Panc1 (cell line): ENCODE results near the gene AKR1C2. TPM values are rescaled to one million over a fixed set of nuclear protein-coding genes. Genes with fewer than 3 reads are reported as not detected.

Source experiments
- ATAC-seq: fragments of 200-7000 bp; cut with Tn5 transposase; 2 replicates; pipeline ENCODE4 v1.9.1; 2020; ENCODE audit warnings: mild to moderate bottlenecking, moderate library complexity
- BruUV-seq: library from RNA; stranded (reverse); fragments of 400-500 nt; replicated peaks from 2 replicates; lab custom pipeline; 2021; lab: Mats Ljungman, UMichigan
- CTCF ChIA-PET: fragments of 300-600 bp; sonication (Branson Sonifier 250); formaldehyde crosslinking; loops from one replicate; lab custom pipeline; 2022; ENCODE audit warnings: antibody characterized with exemption; lab: Charles Lee
- POLR2A ChIA-PET: fragments of 300-600 bp; sonication (Branson Sonifier 250); formaldehyde crosslinking; loops from one replicate; lab custom pipeline; 2022; ENCODE audit warnings: antibody characterized with exemption; lab: Charles Lee
- DNase-seq: peaks from one replicate; pipeline ENCODE4 v3.0.0-alpha.2; 2010; ENCODE audit warnings: low read depth, low spot score
- H3K27ac ChIP-seq: 2 replicates; pipeline ENCODE4 v1.5.1; 2011; ENCODE audit warnings: mild to moderate bottlenecking, low read length, inconsistent platforms
- H3K27me3 ChIP-seq: fragments of 200-500 bp; sonication (Bioruptor generic); 2 replicates; pipeline ENCODE4 v1.6.0; 2014; ENCODE audit warnings: low read length, inconsistent platforms; ENCODE audit not compliant: control insufficient read depth, insufficient read depth
- H3K36me3 ChIP-seq: fragments of 200-500 bp; sonication (Bioruptor generic); 2 replicates; pipeline ENCODE4 v1.5.1; 2014; ENCODE audit warnings: inconsistent platforms, mild to moderate bottlenecking, low read length, moderate library complexity; ENCODE audit not compliant: control insufficient read depth, insufficient read depth
- H3K4me1 ChIP-seq: 2 replicates; pipeline ENCODE4 v1.5.1; 2011; ENCODE audit warnings: inconsistent platforms, mild to moderate bottlenecking, low read length, moderate library complexity; ENCODE audit not compliant: control insufficient read depth, insufficient read depth
- H3K4me3 ChIP-seq, 2 experiments: 2 replicates each; pipeline ENCODE4 v1.5.1; 2011 to 2012; ENCODE audit warnings: low read depth in 2 of 2, low read length in 2 of 2, mild to moderate bottlenecking in 2 of 2, inconsistent platforms in 1 of 2, moderate library complexity in 1 of 2
- H3K9me3 ChIP-seq: fragments of 200-500 bp; sonication (Bioruptor generic); 2 replicates; pipeline ENCODE4 v1.5.1; 2014; ENCODE audit warnings: low read depth, mild to moderate bottlenecking, inconsistent platforms, low read length, moderate library complexity; ENCODE audit not compliant: control insufficient read depth, insufficient read depth
- CTCF ChIP-seq: fragments of 450-650 bp; IDR thresholded peaks from 2 replicates; pipeline ENCODE4 v1.5.1; 2017; ENCODE audit warnings: mild to moderate bottlenecking
- POLR2AphosphoS5 ChIP-seq: IDR thresholded peaks from 2 replicates; pipeline ENCODE4 v1.6.1; 2012; ENCODE audit warnings: mild to moderate bottlenecking, low read depth, low read length, moderate library complexity
- REST ChIP-seq, 2 experiments: IDR thresholded peaks; 2 replicates each; pipeline ENCODE4 v1.6.1; 2011 to 2012; ENCODE audit warnings: low read depth in 2 of 2, control low read depth in 1 of 2, low read length in 1 of 2, mild to moderate bottlenecking in 1 of 2, moderate library complexity in 1 of 2; ENCODE audit not compliant: insufficient read depth in 1 of 2
- SIN3A ChIP-seq: IDR thresholded peaks from 2 replicates; pipeline ENCODE4 v1.6.1; 2012; ENCODE audit warnings: low read depth, mild to moderate bottlenecking, low read length, moderate library complexity, borderline replicate concordance; ENCODE audit not compliant: insufficient read depth
- TCF7L2 ChIP-seq: IDR thresholded peaks from 2 replicates; pipeline ENCODE4 v1.6.1; 2011; ENCODE audit warnings: mild to moderate bottlenecking, low read depth, low read length, inconsistent platforms
- in situ Hi-C: cut with HindIII; loops from 2 replicates; pipeline ENCODE4 v1.10.0; 2016; ENCODE audit warnings: low sequenced_read_pairs, low pct_unique_long_range_greater_than_20kb
- intact Hi-C: fragments of 100-400 bp; cut with micrococcal nuclease; formaldehyde crosslinking; loops from one replicate; pipeline ENCODE4 v1.10.0; 2022; ENCODE audit not compliant: unreplicated experiment
- total RNA-seq: library from RNA; stranded (reverse); gene quantifications from one replicate; pipeline ENCODE4 v1.2.1, GENCODE V29; 2021; ENCODE audit not compliant: unreplicated experiment

The AKR1C2 gene
- total RNA-seq, 1 experiment from 2014 or later, result 0.33 TPM

GRCh38 chr10:4947635-4948596, 55.7 kb downstream of the AKR1C2 start:
- POLR2A ChIA-PET, result no interaction called here
- Histone ChIP-seq H3K36me3 (no peaks in the 10 kb centered on the region), H3K4me3 (no peak overlapping the region), H3K27ac (no peak overlapping the region), H3K4me1 (no peaks in the 10 kb centered on the region), H3K27me3 (no peaks in the 10 kb centered on the region), H3K9me3 (no peaks in the 10 kb centered on the region)
- intact Hi-C loops, result no loop called here
- ATAC-seq (no peak), DNase-seq (no peak)
- TF ChIP-seq SIN3A (no peak), CTCF (no peak), POLR2AphosphoS5 (no peak), REST (IDR thresholded peaks at IDR 0.05; ENCODE audit: insufficient read depth in 1 of 2, low read depth in 2 of 2, low read length in 1 of 2) (no peak), TCF7L2 (no peak)
- in situ Hi-C loops, result no loop called here
- CTCF ChIA-PET, result no interaction called here
- BruUV-seq, result no TSS peak

GRCh38 chr10:4947039-4947634, 56.5 kb downstream of the AKR1C2 start:
- Histone ChIP-seq H3K9me3 (no peaks in the 10 kb centered on the region), H3K27ac (no peak overlapping the region), H3K27me3 (no peaks in the 10 kb centered on the region), H3K36me3 (no peaks in the 10 kb centered on the region), H3K4me3 (no peak overlapping the region), H3K4me1 (no peaks in the 10 kb centered on the region)
- ChIA-PET POLR2A (no interaction called here), CTCF (no interaction called here)
- BruUV-seq, result no TSS peak
- ATAC-seq (no peak), DNase-seq (no peak)
- in situ Hi-C loops, result no loop called here
- intact Hi-C loops, result no loop called here
- TF ChIP-seq SIN3A (no peak), CTCF (no peak), TCF7L2 (no peak), REST (IDR thresholded peaks at IDR 0.05; ENCODE audit: insufficient read depth in 1 of 2, low read depth in 2 of 2, low read length in 1 of 2) (no peak), POLR2AphosphoS5 (no peak)
